Measurements from ENCODE around the gene ESRP2.

The ESRP2 gene

DNA sequence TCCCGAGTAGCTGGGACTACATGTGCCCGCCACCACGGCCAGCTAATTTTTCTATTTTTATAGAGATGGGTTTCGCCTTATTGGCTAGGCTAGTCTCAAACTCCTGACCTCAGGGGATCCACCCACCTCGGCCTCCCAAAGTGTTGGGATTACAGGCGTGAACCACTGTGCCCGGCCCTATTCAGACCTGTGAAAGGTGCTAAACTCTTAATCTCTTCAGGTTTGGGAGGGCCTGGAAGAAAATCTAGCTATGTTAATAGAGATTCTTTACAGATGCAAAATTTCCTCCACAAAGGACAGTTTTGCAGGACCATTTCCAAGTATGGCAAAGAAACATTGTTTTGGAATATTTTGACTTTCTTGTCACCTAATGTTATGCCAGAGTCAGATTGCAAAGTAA, 6.2 kb upstream of the ESRP2 start (continued):
- TF ChIP-seq, protein P1, sequence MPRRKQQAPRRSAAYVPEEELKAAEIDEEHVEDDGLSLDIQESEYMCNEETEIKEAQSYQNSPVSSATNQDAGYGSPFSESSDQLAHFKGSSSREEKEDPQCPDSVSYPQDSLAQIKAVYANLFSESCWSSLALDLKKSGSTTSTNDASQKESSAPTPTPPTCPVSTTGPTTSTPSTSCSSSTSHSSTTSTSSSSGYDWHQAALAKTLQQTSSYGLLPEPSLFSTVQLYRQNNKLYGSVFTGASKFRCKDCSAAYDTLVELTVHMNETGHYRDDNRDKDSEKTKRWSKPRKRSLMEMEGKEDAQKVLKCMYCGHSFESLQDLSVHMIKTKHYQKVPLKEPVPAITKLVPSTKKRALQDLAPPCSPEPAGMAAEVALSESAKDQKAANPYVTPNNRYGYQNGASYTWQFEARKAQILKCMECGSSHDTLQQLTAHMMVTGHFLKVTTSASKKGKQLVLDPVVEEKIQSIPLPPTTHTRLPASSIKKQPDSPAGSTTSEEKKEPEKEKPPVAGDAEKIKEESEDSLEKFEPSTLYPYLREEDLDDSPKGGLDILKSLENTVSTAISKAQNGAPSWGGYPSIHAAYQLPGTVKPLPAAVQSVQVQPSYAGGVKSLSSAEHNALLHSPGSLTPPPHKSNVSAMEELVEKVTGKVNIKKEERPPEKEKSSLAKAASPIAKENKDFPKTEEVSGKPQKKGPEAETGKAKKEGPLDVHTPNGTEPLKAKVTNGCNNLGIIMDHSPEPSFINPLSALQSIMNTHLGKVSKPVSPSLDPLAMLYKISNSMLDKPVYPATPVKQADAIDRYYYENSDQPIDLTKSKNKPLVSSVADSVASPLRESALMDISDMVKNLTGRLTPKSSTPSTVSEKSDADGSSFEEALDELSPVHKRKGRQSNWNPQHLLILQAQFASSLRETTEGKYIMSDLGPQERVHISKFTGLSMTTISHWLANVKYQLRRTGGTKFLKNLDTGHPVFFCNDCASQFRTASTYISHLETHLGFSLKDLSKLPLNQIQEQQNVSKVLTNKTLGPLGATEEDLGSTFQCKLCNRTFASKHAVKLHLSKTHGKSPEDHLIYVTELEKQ (tag by site-specific recombination; IDR thresholded peaks at IDR 0.05; ENCODE audit: borderline replicate concordance): no peak

DNA sequence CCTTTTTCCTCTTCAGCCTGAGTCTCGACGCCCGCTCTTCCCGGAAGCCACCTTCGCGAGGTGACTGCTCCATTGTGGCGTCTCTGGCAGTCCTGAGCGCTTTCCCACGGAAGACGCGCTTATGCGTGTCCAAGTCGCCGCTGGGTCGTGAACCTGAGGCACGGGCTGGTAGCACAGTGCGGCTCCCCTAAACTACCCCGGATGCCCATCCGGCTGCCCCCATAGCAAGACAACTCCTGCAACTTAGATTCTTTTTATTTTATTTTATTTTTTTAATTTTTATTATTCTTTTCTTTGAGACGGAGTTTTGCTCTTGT, 2.1 kb upstream of the ESRP2 start:
- H3K4me3 ChIP-seq (ENCODE audit: low read depth, low read length): peak overlapping the region; percentile 40
- CTCF ChIA-PET: interaction anchor here (0.9 kb wide), 1 partner anchor 90 kb away, joined by 3 read pairs; no protein-coding TSS in a partner anchor
- POLR2A ChIA-PET: interaction anchor here (0.5 to 3.3 kb wide), 10 partner anchors 10 to 209 kb away, joined by 3 to 34 read pairs (median 10); partner anchors contain the start of genes NFATC3, PRMT7, SLC7A6 and SLC7A6OS
- H3K9me3 ChIP-seq (ENCODE audit: control insufficient read depth, insufficient read depth, low read depth, low read length): no peaks in the 10 kb centered on the region
- peaks cover 7% of the 10 kb centered on the region; the same call in 1 of the 2 replicates for H3K4me1 ChIP-seq (ENCODE audit: control insufficient read depth, insufficient read depth, low read length)
- peaks cover 0 to 5% of the 10 kb centered on the region in 2 experiments; a peak in 1 of 3 replicates for H3K36me3 ChIP-seq (ENCODE audit: control insufficient read depth in 2 of 2, insufficient read depth in 1 of 2, low read length in 2 of 2)
- peak overlapping the region; percentile 55; the same call in 1 of the 2 replicates for H3K27ac ChIP-seq (ENCODE audit: extremely low read depth, low read depth, low read length)
- TF ChIP-seq ZNF777 (tag by site-specific recombination; IDR thresholded peaks at IDR 0.05; ENCODE audit: borderline replicate concordance) (peak; percentile 60; the same call in 1 of the 2 replicates), MZF1 (tag by site-specific recombination; IDR thresholded peaks at IDR 0.05; ENCODE audit: borderline replicate concordance) (0 out of 2 replicates have a peak, but pooled peaks have one; percentile 22), ZSCAN30 (tag by site-specific recombination; IDR thresholded peaks at IDR 0.05) (no peak)
- TF ChIP-seq, protein P2, sequence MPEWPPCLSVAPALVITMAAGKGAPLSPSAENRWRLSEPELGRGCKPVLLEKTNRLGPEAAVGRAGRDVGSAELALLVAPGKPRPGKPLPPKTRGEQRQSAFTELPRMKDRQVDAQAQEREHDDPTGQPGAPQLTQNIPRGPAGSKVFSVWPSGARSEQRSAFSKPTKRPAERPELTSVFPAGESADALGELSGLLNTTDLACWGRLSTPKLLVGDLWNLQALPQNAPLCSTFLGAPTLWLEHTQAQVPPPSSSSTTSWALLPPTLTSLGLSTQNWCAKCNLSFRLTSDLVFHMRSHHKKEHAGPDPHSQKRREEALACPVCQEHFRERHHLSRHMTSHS (tag by site-specific recombination; IDR thresholded peaks at IDR 0.05): no peak
- TF ChIP-seq, protein P3, sequence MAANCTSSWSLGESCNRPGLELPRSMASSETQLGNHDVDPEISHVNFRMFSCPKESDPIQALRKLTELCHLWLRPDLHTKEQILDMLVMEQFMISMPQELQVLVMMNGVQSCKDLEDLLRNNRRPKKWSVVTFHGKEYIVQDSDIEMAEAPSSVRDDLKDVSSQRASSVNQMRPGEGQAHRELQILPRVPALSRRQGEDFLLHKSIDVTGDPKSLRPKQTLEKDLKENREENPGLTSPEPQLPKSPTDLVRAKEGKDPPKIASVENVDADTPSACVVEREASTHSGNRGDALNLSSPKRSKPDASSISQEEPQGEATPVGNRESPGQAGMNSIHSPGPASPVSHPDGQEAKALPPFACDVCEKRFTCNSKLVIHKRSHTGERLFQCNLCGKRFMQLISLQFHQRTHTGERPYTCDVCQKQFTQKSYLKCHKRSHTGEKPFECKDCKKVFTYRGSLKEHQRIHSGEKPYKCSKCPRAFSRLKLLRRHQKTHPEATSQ (tag by site-specific recombination; IDR thresholded peaks at IDR 0.05): no peak

DNA sequence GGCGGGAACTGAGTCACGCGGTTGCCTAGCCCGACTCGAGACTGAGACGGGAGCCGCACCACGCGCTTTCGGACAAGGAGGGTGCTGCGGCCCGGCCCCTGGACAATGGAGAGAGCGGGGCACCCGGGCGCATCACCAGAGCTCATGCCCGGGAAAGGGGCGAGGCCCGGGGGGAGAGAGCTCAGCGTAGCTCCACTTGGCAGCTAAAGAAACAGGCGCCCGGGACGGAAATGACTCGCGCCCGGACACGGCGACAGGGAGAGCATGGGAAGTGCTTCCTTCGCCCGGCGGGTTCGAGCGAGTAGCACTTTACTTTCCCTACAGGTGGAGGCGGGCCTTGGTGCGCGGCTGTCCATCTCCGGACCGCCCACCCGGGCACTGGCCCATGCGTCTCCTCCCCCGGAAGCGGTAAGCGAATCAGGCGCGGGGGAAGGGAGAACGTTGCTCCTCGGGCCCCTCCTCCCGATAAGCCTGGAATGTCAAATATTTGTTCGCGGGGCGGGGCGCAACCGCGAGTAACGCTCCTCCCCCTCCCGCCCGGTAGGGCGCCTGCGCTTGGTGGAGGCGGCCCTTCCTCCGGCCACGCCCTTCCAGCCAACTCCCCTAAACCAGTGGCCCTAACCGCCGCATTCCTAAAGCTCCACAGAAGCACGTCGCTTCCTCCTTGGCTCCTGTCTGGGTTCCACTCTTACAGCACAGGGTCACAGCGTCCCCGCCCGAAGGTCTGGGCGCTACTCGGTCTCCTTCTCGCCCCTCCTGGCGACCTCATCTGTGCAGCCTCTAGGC, 1.5 kb upstream of the ESRP2 start:
- Histone ChIP-seq H3K9me3 (ENCODE audit: control insufficient read depth, insufficient read depth, low read depth, low read length) (no peaks in the 10 kb centered on the region), H3K27ac (ENCODE audit: extremely low read depth, low read depth, low read length) (peak overlapping the region; percentile 75), H3K36me3 (ENCODE audit: control insufficient read depth in 2 of 2, insufficient read depth in 1 of 2, low read length in 2 of 2) (peaks cover 0 to 8% of the 10 kb centered on the region in 2 experiments; a peak in 1 of 3 replicates), H3K4me1 (ENCODE audit: control insufficient read depth, insufficient read depth, low read length) (peaks cover 7% of the 10 kb centered on the region; the same call in 1 of the 2 replicates), H3K4me3 (ENCODE audit: low read depth, low read length) (peak overlapping the region; percentile 40)
- POLR2A ChIA-PET: interaction anchor here (0.5 to 3.3 kb wide), 12 partner anchors 10 to 215 kb away, joined by 3 to 34 read pairs (median 10); partner anchors contain the start of genes DDX28, DUS2, NFATC3 and PRMT7
- CTCF ChIA-PET: interaction anchor here (0.6 to 1.5 kb wide), 6 partner anchors 24 to 154 kb away, joined by 3 to 5 read pairs (median 3); partner anchors contain the start of gene SLC7A6
- TF ChIP-seq ZNF223 (tag by site-specific recombination; IDR thresholded peaks at IDR 0.05) (no peak), ZNF623 (tag by site-specific recombination; IDR thresholded peaks at IDR 0.05) (no peak), ZNF747 (tag by site-specific recombination; IDR thresholded peaks at IDR 0.05) (no peak), GLI2 (tag by site-specific recombination; IDR thresholded peaks at IDR 0.05; ENCODE audit: borderline replicate concordance, low read depth) (no peak), ZFHX2 (tag by site-specific recombination; conservative IDR thresholded peaks at IDR 0.05) (peak; percentile 82), ZNF776 (tag by site-specific recombination; IDR thresholded peaks at IDR 0.05; ENCODE audit: borderline replicate concordance) (no peak), ZNF248 (tag by site-specific recombination; IDR thresholded peaks at IDR 0.05) (no peak), OSR2 (tag by site-specific recombination; IDR thresholded peaks at IDR 0.05) (peak; percentile 94), ZNF558 (tag by site-specific recombination; IDR thresholded peaks at IDR 0.05) (no peak), ZNF169 (tag by site-specific recombination; IDR thresholded peaks at IDR 0.05) (no peak), REPIN1 (tag by site-specific recombination; IDR thresholded peaks at IDR 0.05; ENCODE audit: low read depth) (no peak)
- TF ChIP-seq, protein P1 (tag by site-specific recombination; IDR thresholded peaks at IDR 0.05; ENCODE audit: borderline replicate concordance): no peak
- TF ChIP-seq, protein P4, sequence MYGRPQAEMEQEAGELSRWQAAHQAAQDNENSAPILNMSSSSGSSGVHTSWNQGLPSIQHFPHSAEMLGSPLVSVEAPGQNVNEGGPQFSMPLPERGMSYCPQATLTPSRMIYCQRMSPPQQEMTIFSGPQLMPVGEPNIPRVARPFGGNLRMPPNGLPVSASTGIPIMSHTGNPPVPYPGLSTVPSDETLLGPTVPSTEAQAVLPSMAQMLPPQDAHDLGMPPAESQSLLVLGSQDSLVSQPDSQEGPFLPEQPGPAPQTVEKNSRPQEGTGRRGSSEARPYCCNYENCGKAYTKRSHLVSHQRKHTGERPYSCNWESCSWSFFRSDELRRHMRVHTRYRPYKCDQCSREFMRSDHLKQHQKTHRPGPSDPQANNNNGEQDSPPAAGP (tag by site-specific recombination; IDR thresholded peaks at IDR 0.05): peak; percentile 85

All from HEK293 (cell line).